AG08395 (cell line): ENCODE measurements around the gene TTYH1.

Experiments used
- DNase-seq: peaks from one replicate; pipeline ENCODE4 v3.0.0; 2012; ENCODE audit warnings: mixed read lengths, low spot score

TTYH1 gene

DNA sequence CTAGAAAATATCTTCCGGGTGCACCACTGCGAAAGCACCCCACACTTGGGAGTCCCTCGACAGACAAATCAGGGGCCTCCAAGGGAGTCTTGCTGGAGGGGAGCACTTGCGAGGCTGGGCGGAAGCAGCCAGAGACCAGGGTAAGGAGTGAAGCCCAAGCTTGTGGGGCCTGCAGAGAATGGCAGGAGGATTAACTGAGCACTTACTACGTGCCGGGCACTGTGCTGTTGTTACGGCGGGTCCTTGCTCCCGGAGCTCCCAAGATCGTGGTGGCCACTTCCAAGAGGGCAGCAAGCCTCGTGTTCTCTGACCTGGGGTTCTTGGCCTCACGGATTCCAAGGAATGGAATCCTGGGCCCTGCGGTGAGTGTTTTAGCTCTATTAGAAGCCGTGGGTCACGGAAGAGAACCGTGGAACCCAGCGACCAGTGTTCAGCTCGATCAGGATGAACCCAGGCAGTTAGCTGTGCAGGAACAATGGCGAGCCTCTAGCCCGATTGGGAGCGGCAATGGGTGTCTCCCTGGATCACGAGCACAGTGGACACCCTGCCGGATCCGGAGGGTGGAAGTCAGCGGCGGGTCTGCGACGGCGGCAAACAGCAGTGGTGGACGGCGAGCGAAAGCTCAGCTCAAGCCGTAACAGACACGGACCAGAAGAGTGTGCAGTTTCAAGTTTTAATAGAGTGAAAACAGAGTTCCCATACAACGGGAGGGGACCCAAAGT, 9.6 kb downstream of the TTYH1 start:
- DNase-seq = no peak

DNA sequence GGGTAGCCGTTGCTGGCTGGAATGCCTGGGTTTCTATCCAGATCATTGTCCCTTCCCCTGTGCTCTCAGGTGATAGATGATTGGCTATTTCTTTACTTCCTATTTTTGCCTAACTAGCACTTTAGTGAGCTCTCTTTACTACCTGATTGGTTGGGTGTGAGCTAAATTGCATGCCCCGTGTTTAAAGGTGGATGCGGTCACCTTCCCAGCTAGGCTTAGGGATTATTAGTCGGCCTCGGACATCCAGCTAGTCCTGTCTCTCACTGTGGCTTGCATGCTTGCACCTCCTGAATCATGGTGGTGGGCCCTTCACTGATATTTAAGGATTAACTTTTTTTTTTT, 10.1 kb downstream of the TTYH1 start:
- no peak for DNase-seq

DNA sequence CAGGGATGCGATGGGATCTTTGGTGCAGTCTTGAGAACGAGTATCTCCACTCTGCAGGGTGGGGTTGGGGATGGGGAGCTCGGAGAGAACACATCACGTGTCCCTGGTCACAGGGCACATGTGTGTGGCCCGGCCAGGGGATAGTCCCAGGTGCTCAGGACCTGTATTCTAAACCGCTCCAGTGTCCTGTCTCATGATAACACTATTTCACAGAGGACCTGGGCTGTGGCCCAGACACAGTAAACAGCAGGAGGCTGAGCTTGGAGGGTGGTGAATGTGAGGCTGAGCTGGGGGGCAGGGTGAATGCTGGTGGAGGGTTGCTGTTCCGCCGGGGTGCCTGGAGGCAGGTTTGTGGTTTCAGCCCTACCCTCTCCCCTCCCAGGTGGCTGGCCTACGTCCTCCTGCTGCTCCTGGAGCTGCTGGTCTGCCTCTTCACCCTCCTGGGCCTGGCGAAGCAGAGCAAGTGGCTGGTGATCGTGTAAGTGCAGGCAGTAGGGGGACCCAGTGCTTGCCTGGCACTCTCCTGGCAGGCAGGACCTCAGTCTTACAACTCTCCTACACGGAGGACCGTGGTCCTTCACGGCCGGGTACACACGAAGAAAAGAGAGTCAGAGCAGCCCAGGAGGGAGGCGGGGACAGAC, 11.1 kb downstream of the TTYH1 start:
- no peak for DNase-seq

DNA sequence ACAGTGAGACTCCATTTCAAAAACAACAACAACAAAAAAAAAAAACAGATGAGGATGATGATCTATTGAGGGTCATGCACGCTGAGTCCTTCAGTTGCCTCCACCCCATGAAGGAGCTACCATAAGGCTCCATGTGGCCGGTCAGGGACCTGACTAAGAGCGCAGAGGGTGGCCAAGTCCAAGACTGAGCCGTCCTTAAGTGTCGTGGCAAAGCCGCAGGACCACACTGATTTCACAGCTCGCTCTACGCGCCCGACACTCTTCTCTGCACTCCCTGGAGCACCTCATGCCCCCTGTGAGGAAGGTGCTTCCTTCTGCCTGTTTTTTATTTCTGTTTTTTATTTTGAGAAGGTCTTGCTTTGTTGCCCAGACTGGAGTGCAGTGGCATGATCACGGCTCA, 12.3 kb downstream of the TTYH1 start:
- DNase-seq = no peak

DNA sequence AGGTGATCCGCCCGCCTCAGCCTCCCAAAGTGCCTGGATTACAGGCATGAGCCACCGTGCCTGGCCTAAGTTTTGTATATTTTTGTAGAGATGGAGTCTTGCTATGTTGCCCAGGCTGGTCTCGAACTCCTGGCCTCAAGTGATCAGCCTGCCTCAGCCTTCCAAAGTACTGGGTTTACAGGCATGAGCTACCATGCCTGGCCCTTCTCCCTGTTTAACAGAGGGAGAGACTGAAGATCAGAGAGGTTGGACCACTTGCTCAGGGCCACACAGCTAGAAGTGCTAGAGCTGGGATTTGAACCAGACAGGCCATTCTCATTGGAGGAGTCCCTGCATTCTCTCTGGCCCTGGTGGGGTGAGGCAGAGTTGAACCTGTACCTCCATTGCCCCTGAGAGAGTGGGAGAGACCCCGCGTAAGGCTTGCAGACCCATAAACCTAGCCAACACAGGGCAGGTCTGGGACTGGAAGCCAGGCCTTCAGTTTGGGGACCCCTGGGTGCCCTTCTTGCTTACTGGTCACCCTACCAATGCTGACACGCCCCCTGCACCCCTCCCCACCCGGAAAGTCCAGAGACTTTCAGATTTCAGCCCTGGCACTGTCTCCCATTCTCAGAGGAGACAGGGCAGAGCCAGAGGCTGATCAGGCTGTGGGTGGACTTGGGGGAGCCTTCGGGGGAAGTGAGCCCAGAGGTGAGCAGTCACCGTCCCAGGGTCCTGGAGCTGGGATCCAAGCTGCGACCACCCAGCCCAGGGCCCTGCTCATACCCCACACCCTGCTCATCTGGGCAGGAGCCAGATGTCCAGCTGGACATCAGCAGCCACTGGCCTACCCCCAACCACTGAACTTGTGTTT, 13.3 kb downstream of the TTYH1 start:
- no peak for DNase-seq

DNA sequence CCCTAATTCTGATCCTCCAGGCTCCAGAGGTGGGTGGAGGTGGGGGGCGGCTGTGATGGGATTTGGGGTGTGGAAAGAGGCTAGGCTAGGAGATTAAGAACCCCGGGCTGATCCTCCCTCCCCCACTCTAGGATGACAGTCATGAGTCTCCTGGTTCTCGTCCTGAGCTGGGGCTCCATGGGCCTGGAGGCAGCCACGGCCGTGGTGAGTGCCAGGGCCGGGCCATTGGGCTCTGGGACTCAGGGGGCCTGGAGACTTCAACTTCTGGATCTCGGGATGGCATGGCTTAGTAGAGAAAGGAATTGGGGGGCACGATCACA, 13.9 kb downstream of the TTYH1 start:
- DNase-seq = no peak

DNA sequence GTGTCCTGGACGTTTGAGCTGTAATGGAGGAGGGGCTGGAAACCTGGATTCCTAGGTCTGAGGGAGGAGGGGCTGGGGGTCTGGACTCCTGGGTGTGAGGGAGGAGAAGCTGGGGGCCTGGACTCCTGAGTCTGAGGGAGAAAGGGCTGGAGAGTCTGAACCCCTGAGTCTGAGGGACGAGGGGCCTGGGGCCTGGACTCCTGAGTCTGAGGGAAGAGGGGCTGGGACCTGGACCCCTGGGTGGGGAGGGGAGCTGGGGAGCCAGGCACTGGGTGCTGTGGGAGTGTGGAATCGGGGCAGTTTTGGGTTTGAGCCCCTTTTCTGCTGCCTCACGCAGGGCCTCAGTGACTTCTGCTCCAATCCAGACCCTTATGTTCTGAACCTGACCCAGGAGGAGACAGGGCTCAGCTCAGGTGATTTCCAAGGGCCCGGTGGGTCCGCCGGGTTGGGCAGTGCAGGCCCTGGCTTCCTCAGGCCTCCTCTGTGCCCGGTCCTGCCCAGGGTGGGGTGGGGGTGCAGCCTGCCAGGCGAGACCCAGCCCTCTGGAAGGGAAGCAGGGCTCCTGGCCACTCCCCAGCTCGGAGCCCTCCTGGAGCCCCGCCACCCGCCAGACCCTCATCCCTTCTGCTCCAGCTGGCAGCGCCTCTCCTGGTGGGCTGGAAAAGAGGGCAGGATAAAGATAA, 14.4 kb downstream of the TTYH1 start:
- DNase-seq = no peak

DNA sequence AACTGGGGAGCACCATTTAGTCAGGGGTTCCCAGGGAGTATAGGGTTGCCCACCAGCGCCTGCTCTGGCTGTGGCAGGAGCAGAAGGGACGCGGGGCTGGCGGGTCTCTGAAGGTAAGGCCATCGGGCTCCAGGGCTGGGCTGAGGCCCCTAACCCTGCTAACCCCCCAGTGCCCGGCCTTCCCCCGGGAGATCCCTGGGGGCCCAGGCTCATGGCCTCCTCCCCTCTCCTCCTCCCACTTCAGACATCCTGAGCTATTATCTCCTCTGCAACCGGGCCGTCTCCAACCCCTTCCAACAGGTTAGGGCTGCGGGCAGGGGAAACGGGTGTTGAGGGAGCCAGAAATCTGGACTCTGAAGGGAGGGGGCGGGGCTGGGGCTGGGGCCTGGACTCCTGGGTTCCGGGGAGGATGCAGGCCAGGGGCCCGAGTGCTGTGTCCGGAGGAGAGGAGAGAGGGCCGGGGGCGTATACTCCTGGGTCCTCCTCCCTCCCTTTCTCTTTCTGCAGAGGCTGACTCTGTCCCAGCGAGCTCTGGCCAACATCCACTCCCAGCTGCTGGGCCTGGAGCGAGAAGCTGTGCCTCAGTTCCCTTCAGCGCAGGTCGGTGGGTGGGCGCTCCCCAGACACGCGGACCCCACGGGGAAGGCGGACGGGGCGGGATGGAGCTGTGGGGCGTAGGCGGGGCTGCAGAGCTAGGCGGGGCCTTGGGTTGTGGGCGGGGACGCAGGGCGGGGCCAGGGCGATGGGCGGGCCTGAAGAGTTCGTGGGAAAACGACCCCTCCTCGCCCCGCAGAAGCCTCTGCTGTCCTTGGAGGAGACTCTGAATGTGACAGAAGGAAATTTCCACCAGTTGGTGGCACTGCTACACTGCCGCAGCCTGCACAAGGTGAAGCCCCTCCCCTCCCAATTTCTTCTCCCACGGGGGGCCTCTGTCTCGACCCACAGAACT, 15.3 kb downstream of the TTYH1 start:
- peak; percentile 56 for DNase-seq

DNA sequence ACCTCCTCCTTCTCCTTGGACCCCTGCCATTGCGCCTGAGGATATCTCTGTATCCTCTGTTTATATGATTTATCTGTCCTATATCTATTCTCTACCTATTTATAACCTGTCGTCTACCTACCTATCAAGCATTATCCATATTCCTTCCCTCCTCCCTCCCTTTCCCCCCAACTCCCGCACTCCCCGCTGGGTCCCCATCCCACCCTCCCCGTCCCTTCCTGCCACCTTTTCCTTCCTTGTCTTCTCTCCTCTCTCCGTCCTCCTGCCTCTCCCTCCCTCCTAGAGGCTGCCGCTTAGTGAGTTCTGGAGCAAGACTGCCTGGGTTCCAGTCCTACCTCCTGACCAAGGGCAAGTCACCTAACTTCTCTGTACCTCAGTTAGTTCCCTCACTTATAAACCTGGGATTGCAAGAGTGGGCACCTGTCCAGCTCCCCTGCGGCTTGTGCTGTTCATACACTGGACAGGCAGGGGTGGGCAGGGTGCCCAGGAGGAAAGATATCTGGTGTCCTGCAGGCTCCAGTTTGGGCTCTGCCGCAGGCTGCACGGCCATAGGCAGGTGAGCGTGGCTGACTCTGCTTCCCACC, 16.1 kb downstream of the TTYH1 start:
- DNase-seq = no peak

DNA sequence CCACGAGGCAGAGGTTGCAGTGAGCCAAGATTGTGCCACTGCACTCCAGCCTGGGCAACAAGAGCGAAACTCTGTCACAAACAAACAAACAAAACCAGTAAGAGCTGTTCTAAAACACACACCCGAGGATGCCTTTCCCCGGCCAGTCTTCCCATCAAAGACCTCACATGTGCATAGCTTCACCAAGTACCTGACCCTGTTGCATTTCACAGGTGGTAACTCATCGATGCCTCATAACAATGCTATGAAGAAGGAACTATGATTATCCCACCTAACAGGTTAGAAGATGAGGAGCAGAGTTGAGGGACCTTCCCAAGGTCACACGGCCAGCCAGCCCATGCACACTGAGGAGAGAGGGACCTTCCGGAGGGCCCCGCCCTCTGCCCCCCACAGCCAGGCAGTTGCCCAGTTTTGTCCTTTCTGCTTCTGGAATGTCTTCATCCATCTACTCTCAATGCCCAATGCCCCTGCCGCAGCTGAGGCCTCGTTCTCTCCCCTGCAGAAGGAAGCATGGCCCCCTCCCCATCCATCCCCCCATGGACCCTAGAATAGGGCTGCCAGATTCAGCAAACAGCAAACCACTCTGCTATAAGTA, 17.0 kb downstream of the TTYH1 start:
- DNase-seq = no peak

DNA sequence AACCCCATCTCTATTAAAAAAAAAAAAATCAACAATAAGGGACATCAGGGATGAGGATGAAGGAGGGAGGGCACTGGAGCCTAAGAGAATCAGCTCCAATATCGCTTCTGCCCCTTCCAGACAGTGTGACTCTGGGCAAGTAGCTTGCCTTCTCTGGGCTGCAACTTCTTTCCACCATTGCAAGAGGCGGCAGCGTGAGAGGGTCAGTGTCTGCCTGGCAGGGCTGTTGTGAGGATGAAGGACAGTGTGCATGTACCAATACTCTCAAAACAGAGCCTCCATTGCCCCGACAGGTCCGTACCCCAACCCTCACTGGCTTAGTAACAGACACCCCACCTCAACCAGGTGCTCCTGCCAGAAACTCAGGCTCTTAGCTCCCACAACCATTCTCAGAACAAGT, 18.4 kb downstream of the TTYH1 start:
- no peak for DNase-seq

DNA sequence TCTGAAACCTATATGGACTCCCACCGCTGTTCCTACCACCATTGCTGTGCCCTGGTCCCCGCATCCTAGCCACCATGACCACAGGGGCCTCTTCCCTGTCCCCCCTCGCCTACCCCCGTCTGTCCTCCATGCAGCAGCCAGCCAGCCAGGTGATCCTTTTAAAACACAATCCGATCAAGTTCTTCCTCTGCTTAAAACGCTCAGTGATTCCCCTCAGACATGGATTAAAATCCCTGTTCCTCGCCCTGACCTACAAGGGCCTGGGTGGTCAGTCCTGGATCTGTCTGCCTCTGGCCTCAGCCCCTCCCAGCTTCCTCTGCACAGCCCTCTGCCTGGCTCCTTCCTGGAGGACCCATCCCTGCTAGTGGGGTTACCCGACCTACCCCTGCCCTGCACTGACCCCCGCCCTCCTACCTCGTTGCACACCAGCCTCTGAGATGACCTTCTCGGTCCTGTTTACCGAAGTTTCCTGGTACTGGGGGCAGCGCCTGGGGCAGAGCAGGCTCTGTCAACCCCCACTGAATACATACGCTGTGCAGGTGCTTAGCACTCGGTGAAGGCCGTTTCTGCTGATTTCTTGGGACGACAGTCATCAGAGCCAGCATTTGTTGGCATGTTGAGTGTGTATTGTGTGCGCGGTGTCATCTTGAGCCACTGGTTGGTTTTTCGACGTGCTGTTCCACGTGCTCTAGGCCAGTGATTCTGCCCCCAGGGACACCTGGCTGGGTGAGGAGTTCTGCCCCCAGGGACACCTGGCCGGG, 19.0 kb downstream of the TTYH1 start:
- no peak for DNase-seq

DNA sequence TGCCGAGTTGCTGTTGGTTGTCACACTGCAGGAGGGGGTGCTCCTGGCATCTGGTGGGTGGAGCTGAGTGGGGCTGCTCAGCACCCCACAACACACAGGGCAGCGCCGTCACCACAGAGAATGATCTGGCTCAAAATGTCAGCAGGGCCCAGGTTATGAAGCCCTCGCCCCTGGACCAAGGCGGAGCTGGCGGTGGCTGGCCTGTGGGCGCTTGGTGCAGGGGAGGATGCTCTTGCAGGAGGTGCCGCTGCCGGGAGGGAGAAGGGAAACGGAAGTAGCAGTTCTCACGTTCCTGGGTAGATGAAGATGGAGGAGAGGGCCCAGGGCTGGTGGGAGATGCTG, 19.6 kb downstream of the TTYH1 start:
- no peak for DNase-seq

DNA sequence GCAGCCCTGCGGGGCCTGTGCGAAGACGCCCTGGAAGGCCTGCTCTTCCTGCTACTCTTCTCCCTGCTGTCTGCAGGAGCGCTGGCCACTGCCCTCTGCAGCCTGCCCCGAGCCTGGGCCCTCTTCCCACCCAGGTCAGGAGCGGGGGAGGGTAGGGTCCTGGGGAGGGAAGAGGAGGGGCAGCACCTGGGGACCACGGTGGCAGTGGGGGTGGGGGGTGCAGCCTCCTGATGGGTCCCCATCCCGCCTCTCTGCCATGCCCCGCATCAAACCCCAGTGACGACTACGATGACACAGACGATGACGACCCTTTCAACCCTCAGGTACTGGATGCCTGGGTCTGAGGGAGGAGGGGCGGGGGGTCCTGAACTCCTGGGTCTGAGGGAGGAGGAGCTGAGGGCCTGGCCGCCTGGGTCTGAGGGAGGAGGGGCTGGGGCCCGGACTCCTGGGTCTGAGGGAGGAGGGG, 20.3 kb downstream of the TTYH1 start:
- no peak for DNase-seq

DNA sequence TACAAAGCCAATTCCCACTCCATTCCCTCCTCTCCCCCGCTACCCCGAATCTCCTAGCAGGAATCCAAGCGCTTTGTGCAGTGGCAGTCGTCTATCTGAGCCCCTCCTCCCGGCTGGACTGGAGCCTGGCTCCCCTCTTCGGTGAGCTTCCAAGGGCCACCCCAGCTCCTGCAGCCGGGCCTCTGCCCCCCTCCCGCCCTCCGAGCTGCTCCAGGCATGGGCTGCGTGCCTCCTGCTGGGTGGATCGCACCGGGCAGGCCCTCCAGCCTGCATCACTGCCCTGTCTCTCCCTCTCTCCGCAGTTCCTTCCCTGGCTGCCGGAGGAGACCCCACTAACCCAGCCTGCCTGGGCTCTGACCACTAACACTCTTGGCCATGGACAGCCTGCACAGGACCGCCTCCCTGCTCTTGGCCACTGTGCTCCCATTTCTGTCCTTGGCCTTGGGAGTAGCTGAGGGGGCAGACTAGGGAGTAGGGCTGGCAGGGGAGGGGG, 20.8 kb downstream of the TTYH1 start:
- no peak for DNase-seq

DNA sequence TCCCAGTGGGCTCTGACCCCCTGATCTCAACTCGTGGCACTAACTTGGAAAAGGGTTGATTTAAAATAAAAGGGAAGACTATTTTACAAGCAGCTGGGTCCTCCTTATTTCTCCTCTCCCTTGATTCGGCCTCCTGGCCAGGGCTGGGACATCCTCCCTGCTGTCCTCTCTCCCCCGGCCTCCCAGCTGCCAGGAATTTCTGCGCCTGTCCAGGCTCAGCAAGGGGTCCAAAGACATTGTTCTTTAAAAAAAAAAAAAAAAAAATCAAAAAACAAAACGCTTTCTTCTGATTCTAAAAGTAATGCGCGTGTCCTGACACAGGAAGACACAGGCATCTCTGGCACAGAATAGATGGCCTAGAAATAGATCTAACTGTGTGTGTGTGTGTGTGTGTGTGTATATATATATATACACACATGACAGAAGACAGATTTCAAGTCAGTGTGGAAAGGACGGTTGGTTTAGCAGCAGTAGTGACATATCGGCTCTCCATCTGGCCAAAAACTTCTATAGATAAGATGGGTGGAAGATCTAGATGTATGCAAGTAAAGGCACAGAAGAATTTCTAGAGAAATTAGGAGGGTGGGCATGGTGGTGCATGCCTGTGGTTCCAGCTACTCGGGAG, 21.5 kb downstream of the TTYH1 start:
- DNase-seq = no peak

DNA sequence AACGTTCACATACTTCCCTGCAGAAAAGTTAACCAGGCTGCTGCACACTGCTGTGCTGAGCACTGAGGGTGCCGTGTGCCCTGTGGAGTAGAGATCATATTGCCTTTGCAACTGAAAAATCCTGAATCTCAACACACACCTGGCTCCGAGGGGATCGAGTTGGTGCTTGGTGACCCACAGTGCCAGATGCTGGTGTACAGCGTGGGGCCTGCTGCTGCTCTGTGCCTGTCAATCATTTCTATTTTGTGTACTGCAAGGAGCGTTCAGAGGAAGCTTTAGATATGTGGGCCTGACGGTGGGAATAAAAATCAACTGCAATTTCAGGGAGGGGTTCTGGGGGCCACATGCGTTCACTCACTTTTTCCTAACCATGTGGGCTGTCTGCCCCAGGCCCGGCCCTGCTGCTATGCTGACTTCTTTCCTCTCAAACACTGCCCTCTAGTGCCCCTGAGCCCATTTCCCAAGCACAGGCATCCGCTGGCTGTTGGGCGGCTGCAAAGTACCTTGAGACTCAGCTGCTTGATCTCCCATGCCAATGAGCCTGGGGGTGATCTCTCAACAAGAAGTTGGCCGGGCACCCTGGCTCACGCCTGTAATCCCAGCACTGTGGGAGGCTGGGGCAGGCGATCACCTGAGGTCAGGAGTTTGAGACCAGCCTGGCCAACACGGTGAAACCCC, 24.0 kb downstream of the TTYH1 start:
- DNase-seq = peak; percentile 44

DNA sequence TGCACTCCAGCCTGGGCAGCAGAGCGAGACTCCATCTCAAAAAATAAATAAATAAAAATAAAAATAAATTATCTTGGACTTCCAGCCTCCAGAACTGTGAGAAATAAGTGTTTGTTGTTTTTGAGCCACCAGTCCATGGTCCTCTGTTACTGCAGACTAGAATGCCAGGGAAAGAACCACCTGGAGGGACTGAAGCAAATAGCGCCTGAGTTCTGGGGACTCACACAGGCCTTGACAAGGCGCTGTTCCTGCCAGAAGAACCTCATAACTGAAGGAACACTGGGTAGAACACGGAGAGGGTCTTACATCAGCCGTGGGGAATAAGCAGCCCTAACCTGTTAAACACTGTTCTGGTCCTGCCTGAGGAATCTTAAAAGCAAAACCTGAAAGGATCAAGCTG, 25.4 kb downstream of the TTYH1 start:
- DNase-seq = no peak

DNA sequence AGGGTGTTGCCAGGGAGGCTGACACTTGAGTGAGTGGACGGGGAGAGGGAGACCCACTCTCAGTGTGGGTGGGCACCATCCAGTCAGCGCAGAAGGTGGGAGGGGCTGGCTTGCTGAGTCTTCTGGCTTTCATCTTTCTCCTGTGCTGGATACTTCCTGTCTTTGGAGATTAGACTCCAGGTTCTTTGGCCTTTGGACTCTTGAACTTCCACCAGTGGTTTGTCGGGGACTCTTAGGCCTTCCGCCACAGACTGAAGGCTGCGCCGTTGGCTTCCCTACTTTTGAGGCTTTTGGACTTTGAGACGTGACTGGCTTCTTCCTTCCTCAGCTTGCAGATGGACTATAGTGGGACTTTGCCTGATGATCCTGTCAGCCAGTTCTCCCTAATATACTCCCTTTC, 29.5 kb downstream of the TTYH1 start:
- DNase-seq = no peak
